ENCODE data around the gene TMEM201. TPM values are rescaled to one million over a fixed set of nuclear protein-coding genes. Genes with fewer than 3 reads are reported as not detected.

TMEM201 gene
- total RNA-seq, 1 donor from 2014 or later: 6.8 TPM

- H3K4me1 ChIP-seq (ENCODE audit: control insufficient read depth in 3 of 3, insufficient read depth in 3 of 3, low read length in 3 of 3): peaks cover 2 to 6% (median 4%) of the 10 kb centered on the region in 3 donors
Measured at GRCh38 chr1:9655836-9656235, 67.1 kb downstream of the TMEM201 start.

GRCh38 chr1:9657521-9658032 lies 68.9 kb downstream of the TMEM201 start:
- no peaks in the 10 kb centered on the region for H3K4me1 ChIP-seq (ENCODE audit: control insufficient read depth in 3 of 3, insufficient read depth in 3 of 3, low read length in 3 of 3)
- H3K9ac ChIP-seq (ENCODE audit: low read depth in 1 of 3, low read length in 3 of 3): no peak overlapping the region
- no peaks in the 10 kb centered on the region for H3K9me3 ChIP-seq (ENCODE audit: control insufficient read depth in 3 of 3, low read length in 3 of 3)
- H3K36me3 ChIP-seq (ENCODE audit: control insufficient read depth in 3 of 3, insufficient read depth in 3 of 3, low read length in 3 of 3): no peaks in the 10 kb centered on the region
- no peak overlapping the region for H3K27ac ChIP-seq (ENCODE audit: low read depth, low read length)
- H3K4me3 ChIP-seq (ENCODE audit: low read length in 3 of 3): no peak overlapping the region
- peaks cover 15 to 23% (median 18%) of the 10 kb centered on the region in 3 donors for H3K27me3 ChIP-seq (ENCODE audit: control insufficient read depth in 3 of 3, insufficient read depth in 3 of 3, low read length in 3 of 3)

More at GRCh38 chr1:9655836-9656235, 67.1 kb downstream of the TMEM201 start:
- no peak overlapping the region for H3K27ac ChIP-seq (ENCODE audit: low read depth, low read length)
- no peak overlapping the region for H3K9ac ChIP-seq (ENCODE audit: low read depth in 1 of 3, low read length in 3 of 3)
- no peaks in the 10 kb centered on the region for H3K9me3 ChIP-seq (ENCODE audit: control insufficient read depth in 3 of 3, low read length in 3 of 3)
- H3K4me3 ChIP-seq (ENCODE audit: low read length in 3 of 3): no peak overlapping the region
- H3K36me3 ChIP-seq (ENCODE audit: control insufficient read depth in 3 of 3, insufficient read depth in 3 of 3, low read length in 3 of 3): no peaks in the 10 kb centered on the region
- peaks cover 23 to 41% (median 29%) of the 10 kb centered on the region in 3 donors for H3K27me3 ChIP-seq (ENCODE audit: control insufficient read depth in 3 of 3, insufficient read depth in 3 of 3, low read length in 3 of 3)

- Histone ChIP-seq H3K27me3 (ENCODE audit: control insufficient read depth in 3 of 3, insufficient read depth in 3 of 3, low read length in 3 of 3) (peaks cover 11 to 17% (median 12%) of the 10 kb centered on the region in 3 donors), H3K27ac (ENCODE audit: low read depth, low read length) (no peak overlapping the region), H3K9me3 (ENCODE audit: control insufficient read depth in 3 of 3, low read length in 3 of 3) (no peaks in the 10 kb centered on the region), H3K36me3 (ENCODE audit: control insufficient read depth in 3 of 3, insufficient read depth in 3 of 3, low read length in 3 of 3) (no peaks in the 10 kb centered on the region), H3K9ac (ENCODE audit: low read depth in 1 of 3, low read length in 3 of 3) (no peak overlapping the region), H3K4me3 (ENCODE audit: low read length in 3 of 3) (no peak overlapping the region), H3K4me1 (ENCODE audit: control insufficient read depth in 3 of 3, insufficient read depth in 3 of 3, low read length in 3 of 3) (no peaks in the 10 kb centered on the region)
Measured at GRCh38 chr1:9658199-9658598, 69.5 kb downstream of the TMEM201 start.

- no peak overlapping the region for H3K4me3 ChIP-seq (ENCODE audit: low read length in 3 of 3)
- no peak overlapping the region for H3K9ac ChIP-seq (ENCODE audit: low read depth in 1 of 3, low read length in 3 of 3)
- no peaks in the 10 kb centered on the region for H3K4me1 ChIP-seq (ENCODE audit: control insufficient read depth in 3 of 3, insufficient read depth in 3 of 3, low read length in 3 of 3)
- H3K36me3 ChIP-seq (ENCODE audit: control insufficient read depth in 3 of 3, insufficient read depth in 3 of 3, low read length in 3 of 3): no peaks in the 10 kb centered on the region
- H3K27me3 ChIP-seq (ENCODE audit: control insufficient read depth in 3 of 3, insufficient read depth in 3 of 3, low read length in 3 of 3): peaks cover under 1 to 8% (median 6%) of the 10 kb centered on the region in 3 donors
- no peak overlapping the region for H3K27ac ChIP-seq (ENCODE audit: low read depth, low read length)
- H3K9me3 ChIP-seq (ENCODE audit: control insufficient read depth in 3 of 3, low read length in 3 of 3): no peaks in the 10 kb centered on the region
Measured at GRCh38 chr1:9659328-9659727, 70.6 kb downstream of the TMEM201 start.

- no peak overlapping the region for H3K27ac ChIP-seq (ENCODE audit: low read depth, low read length)
- no peaks in the 10 kb centered on the region for H3K9me3 ChIP-seq (ENCODE audit: control insufficient read depth in 3 of 3, low read length in 3 of 3)
- H3K36me3 ChIP-seq (ENCODE audit: control insufficient read depth in 3 of 3, insufficient read depth in 3 of 3, low read length in 3 of 3): no peaks in the 10 kb centered on the region
- peaks cover 2 to 7% (median 2%) of the 10 kb centered on the region in 3 donors for H3K27me3 ChIP-seq (ENCODE audit: control insufficient read depth in 3 of 3, insufficient read depth in 3 of 3, low read length in 3 of 3)
- no peaks in the 10 kb centered on the region for H3K4me1 ChIP-seq (ENCODE audit: control insufficient read depth in 3 of 3, insufficient read depth in 3 of 3, low read length in 3 of 3)
- no peak overlapping the region for H3K9ac ChIP-seq (ENCODE audit: low read depth in 1 of 3, low read length in 3 of 3)
- H3K4me3 ChIP-seq (ENCODE audit: low read length in 3 of 3): no peak overlapping the region
Measured at GRCh38 chr1:9663257-9663656, 74.5 kb downstream of the TMEM201 start.

Other genes starting within 250 kb of the TMEM201 start
- 1.6 TPM for gene SLC25A33, start 49.4 kb upstream of the TMEM201 start, total RNA-seq
- 4.2 TPM for gene PIK3CD, start 62.8 kb downstream of the TMEM201 start, total RNA-seq
- gene CLSTN1, start 235.1 kb downstream of the TMEM201 start, total RNA-seq: 51.1 TPM

All from skeletal muscle tissue (tissue), 4 donors.